ENCODE results near the gene FMNL1.

FMNL1 gene

DNA sequence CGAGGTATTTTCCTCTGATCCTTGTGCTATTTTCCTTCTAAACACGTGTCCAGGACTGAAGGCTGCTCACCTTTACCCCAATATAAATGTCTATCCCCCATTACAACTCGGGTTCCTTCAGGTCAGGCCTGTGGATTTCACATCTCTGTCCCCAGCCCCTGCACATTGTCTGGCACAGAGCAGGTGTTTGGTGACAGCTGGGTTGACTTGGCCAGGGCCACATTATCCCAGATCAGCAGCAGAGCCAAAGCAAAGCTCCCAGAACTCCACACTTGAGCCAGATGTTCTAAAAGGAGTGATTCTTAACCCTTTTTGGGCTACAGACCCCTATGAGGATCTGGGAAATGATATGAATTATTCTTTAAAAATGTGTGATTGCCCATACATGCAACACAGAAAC, 58.2 kb downstream of the FMNL1 start:
- DNase-seq (ENCODE audit: low read depth) = no peak

DNA sequence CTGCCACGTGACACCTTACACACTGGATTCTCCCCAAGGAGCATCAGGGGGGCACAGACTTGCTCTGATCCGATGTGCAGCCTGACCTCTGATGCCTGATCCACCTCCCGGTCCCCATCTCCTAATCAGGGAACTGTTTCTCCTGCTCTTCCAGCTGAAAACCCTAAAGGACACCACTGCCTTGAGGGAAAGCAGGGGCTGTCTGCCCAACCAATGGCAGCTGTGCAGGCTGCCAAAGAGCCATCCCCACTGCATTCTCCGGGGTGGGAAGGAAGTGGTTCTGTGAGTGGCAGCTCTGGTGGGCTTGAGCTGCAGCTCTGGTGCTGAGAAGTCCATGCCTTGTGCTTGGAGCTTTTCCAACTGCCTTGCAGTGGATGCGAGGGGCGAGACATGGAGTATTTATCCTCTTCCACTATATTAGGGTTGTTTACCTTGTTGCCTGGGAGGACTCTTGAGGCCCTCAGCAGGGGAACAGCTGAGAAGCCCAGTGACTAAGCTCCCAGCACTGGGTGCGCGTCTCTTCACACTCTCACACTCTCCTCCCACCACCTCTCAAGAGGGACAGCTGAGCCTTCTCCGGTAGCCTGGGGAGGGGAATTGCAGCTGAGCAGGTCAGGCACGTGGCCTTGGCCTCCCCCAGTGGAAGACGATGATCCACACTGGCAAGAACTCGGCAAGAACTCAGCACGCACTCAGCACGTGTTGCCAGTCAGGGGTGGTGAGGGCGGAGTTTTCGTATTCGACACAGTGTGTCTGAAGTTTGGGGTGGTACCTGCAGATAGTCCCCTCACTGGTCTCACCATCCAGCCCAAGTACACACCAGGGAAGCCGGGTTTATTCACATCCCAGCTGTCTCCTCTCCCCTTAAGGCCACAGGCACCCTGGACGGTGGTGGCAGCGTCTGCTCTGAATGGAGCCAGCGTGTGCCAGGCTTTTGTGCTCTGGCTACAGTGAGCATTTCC, 61.3 kb downstream of the FMNL1 start:
- DNase-seq (ENCODE audit: low read depth) = no peak

DNA sequence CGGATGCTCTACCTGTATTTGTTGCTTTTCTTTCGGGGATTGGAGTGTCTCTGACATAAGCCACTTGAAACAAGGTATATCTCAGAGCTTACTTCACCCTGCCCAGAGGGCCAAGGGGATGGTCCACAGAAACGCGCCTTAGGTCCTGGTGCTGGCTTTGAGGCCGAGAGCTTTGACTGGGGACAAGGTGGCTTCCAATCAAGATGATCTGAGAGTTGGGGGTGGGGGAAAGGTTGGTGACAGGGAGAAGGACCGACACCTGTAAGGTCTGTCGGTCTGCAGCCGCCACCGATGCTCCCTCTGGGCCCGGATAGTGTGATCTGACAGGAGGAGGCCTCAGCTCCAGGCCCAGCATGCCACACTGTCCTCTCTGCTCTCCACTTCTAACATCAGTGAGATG, 62.0 kb downstream of the FMNL1 start:
- no peak for DNase-seq (ENCODE audit: low read depth)

DNA sequence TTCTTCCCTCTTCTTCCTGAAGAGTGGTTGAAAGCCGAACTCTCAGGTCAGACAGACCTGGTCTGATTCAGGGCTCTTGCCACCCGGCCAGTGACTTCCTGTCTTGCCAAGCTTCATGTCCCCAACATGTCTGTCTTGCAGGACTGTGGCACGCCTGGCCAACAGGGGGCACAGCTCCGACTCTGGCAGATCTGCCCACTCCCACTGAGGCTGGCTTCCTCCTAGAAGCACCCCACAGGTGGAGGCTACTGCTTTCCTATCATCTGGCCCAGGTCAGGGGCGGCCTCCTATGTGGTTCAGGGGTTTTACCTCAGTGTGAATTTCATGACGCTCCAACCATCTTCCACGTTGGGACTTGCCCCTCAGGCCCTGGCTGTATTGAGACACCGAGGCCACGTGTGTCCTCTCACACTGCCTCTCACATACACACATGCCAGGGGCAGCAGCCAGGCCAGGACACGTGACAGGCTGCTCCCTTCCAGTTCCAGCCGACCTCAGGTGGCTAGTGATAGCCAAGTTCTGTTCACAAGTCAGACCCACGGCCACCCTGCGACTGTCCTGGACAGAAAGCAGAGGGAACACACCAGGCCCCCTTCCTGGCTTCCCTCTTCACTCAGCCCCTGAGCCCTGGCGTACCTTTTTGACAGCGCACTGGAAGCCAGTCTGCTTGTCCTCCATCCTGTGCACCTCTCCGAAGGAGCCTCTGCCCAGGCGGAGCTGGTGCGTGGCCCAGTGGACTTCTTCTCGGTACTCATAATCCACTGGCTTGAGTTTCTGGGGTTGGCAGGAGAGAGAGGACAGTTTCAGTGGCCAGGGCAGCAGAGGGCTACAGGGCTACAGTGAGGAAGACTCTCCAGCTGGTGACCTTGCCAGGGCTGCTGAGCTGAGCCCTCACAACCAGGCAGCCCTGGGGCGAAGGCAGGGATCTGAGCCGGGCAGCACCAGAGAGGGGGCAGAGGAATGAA, 62.8 kb downstream of the FMNL1 start:
- DNase-seq (ENCODE audit: low read depth) = peak; percentile 15

DNA sequence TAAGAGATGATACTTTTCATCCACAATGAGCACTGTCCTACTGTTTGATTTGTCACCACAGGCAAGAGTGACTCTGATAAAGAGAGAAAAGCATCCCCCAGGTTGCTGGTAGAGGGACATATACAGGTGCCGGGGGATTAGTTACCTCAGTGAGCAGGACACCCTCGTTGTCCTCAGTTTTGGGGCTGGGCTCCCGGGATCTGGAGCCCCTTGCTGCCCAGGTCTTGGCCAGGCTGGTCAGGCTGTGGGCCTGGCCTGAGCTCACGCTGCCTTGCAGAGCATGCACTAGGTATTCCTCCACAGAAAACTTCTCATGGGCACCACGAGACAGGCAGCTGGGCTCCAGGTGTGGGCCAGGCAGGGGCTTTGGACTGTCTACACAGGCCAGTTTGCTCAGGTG, 64.6 kb downstream of the FMNL1 start:
- DNase-seq (ENCODE audit: low read depth) = no peak

DNA sequence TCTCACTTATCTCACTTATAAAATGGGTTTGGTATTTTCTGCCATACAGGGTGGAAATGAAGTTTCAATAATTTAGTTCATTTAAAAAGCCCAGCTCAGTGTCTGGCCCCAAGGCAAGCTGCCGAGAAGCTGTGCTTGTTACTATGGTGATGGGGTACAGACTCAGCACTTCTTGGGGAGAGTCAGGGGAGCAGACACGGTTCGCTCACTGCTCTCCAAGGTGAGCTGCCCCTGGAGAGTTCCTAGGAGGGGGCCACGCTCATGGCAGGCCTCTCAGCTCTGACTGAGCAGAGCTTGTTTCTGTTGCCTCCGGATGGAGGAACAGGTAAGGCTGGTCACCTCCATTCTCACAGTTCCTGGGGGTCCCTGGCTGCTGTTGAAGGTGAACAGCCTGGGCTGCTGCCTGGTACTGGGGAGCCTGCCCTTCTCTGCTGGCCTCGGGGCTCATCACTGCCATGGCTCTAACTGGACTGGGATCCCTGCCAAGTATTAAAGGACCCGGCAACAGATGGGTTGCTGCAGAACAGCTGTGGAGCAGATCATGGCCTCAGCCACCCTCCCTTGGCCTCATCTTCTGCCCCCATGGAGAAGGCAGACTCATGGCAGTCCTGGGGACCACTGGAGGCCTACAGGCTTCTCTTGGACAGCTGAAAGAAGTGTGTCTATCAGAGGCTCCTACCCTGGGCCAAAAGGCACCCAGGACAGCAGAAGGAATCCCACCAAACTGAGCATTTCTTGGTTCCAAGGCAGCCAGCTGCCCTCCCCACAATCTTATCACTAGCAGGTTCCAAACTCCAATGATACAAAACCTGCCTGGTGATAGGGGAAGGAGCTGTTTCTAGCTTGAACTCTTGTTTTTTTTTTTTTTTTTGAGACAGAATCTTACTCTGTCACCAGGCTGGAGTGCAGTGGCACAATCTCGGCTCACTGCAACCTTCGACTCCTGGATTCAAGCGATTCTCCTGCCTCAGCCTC, 66.1 kb downstream of the FMNL1 start:
- no peak for DNase-seq (ENCODE audit: low read depth)

DNA sequence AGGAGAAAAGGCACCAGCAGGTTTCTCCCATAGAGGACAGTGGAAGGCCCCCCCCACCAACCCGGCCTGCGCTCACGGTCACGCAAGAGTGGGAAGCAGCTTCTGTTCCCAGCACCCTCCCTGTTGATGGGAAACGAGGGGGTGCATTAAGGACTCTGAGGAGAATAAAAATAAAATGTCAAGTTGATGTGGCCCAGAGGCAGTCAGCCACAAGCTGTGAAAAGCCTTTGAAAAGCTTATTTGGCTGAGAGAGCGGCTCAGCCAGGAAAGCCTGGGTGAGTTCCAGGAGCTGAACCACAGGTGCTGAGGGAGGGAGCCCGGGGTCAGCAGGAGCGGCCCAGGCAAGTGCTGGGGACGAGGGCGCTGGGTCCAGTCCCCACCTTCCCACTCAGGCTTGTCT, 67.1 kb downstream of the FMNL1 start:
- DNase-seq (ENCODE audit: low read depth) = no peak

DNA sequence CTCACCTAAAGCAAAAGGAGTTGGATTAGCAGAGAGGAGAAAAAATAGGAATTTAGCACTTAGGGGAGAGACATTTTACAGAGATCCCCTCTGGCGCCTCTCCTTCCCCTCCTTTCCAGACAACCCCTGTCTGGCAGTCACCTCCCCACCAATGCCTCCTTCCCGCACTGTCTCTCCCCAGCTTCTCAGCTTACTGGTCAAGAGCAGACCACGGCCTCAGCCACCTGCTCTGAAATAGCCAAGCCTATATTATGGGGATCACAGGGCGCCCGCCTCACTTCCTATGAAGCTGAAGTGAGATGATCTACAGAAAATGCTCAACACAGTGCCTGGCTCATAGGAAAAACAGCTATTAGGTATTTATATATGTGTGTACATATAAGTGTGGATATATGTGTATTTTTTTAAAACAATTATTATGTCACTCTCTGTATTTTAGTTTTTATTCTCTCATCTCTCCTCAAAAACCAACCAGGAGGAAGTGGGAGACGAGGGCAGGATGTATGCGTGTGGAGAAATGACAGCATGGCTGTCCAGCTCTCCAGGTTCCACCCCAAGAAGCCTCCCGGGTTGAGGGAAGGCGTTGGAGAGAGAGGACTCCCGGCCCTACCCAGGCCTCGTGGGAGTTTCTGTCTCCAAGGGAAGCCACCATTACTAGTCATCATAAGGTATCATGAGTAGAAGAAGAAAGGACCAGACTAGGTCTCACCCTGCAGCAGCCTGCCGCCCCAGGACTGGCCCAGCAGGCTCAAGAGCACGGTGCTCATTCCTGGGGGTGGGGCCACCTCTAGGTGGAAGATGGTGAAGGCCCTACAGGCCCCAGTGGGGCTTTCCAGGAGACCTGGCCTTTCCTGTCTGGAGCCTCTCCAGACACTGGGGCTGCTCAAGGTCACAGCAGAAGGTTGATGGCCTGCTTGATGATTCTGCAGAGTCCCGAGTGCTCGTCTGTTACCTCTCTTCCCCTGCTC, 67.9 kb downstream of the FMNL1 start:
- DNase-seq (ENCODE audit: low read depth) = no peak

DNA sequence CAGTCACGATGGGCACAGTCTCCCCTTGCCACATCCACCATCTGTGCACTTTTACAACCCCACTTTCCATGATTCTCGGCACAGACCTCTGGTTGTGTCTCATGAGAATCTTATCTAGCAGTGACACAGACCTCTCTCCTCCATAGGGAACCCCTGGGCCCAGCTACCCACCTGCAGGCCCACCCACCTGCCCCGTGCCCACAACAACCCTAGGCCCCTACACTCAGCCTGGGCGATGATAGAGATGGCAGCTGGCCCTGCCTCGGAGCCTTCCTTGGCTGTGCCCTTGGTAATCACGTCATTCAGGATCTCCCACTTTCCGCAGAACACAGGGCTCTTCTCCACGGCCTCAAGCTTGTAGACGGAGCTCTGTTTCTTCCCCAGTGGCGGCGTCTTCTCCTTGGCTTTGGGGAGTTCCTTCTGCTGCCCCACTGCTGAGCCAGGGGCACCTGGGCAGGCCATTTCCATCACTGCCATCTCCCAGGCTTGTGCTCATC, 68.6 kb downstream of the FMNL1 start:
- DNase-seq (ENCODE audit: low read depth) = no peak

DNA sequence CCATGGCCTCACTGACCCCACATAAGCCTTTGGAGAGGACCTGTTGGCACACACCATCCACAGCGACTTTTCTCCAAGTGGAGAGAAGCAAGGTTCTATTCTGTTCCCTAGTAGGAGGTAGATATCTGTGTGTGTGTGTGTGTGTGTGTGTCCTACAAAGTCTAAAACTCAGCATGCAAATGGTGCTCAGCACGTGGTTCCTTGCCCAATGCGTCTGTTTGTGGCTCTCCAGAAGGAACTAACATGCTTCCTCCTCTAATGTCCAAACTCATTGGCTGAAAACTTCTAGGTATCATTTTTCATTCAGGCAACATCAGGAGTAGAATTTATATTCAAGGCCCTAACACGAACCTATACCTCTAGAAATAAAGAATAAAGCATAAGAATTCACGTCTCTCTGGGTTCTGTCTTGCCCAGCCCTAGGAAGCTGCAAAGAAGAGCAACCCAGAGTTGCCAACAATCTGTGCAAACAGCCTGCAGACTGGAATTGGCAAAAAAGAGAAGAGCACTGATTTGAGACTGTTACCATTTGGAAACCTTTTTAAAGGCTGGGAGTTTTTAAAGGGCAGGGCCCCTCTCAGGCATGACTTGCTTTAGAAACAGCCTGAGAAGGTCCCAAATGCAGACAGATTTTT, 69.6 kb downstream of the FMNL1 start:
- DNase-seq (ENCODE audit: low read depth) = no peak

DNA sequence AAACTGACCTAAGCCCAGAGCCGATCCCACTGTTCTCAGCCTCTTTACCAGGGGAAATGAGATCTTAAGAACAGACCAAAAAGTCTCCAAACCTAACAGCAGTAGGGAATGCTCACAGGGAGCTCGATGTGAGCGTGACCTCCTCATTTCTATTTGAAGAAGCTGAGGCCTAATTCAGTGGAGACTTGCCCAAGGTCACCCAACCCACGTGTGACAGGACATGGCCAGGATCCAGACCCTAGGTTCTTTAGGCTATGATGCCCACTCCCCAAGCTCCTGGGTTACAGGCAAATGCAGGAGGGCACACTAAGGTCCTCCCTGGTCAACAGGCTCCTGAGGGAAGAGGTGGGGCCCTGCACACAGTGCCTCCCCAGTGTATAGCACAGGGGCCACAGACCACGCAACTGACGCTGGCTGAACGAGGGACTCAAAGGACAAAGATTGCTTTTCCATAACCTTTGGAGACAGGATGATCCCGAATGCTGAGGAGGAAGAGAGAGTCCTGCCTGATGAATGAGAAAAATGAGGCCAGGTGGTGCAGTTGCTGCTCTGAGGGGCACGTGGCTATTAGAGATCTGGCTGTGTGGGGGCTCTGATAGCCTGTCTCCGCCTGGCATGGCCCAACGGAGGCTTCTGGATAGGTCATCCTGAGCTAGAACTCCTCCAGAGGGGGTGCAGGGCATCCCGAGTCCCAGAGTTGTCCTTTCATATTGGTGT, 71.2 kb downstream of the FMNL1 start:
- no peak for DNase-seq (ENCODE audit: low read depth)

DNA sequence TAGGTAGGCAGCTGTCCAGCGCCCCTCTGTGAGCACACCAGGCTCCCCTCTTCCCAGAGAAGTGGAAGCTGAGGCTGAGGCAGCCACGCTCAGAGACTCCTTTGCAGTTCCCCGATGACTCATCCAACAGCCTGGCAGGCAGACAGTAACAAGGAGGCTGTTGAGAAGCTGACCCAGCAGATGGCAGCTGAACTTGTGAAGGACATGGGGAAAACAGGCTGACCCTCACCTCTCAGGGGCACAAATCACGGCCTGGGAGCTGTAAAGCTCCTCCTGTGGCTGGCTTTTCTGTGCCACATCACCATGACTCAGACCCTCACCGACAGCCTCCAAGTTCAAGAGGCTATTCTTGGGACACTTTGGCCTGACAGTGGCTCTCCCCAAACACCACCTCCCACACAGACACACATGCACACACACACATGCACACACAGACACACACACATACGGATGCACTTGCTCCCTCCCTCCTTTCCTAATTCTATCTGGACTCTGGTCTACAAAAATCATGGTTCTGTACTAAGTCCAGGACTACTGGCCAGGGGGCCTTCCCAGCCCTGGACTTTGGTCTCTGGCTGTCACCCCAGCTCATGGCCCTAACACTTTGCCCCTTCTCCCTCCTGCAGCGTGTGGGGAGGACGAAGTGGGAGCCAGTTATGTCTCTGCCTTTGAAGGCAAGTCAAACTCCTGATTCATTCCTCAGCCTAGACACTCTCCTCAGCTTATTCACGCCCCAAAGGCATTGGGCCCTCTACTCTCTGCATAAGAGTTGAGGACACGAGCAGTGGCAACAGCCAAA, 71.9 kb downstream of the FMNL1 start:
- DNase-seq (ENCODE audit: low read depth) = no peak

DNA sequence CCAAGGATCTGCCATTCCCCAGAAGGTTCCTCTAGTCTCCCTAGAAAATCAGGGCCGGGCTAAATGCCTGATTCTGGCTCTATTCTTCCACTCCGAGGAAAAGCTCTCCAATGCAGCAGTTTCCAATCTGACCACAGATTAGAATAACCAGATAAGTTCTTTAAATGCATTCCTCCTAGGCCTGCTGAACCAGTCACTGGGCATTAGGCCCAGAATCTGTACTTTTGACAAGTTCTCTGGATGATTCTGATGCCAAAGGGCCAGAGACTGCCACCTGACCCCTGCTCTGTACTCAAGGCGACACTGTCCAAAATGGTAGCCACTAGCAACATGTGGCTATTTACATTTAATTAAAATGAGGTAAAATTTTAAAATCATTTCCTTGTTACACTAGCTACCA, 72.8 kb downstream of the FMNL1 start:
- no peak for DNase-seq (ENCODE audit: low read depth)

DNA sequence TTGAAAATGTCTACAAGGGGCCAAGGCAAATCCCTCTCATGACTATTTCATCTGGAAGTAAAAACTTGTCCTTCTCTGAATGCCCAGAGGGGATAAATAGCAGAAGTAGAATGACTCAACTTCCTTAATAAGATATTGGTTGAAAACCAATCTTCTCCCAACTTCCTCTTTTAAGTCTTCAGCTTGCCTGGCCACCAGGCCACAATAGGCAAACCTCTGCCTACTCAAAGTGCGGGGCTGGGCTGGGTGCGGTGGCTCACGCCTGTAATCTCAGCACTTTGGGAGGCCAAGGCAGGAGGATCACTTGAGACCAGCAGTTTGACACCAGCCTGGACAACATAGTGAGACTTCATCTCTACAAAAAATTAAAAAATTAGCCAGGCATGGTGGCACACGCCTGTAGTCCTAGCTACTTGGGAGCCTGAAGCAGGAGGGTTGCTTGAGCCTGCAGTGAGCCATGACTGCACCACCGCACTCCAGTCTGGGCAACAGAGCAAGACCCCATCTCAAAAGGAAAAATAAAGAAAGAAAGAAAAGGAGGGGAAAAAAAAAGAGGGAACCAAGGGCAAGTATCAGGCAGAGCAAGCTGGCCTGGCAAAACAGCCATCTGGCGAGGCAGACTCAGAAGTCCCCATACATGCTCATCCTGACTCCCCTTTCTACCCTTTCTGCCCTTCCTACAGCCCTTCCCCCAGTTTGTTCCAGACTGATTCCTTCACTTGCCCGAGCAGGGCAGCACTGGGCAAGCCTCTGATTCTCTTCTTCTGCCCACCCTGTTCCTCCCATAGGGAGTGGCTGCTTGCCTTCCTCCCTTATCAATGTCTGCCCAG, 74.5 kb downstream of the FMNL1 start:
- DNase-seq (ENCODE audit: low read depth) = no peak

DNA sequence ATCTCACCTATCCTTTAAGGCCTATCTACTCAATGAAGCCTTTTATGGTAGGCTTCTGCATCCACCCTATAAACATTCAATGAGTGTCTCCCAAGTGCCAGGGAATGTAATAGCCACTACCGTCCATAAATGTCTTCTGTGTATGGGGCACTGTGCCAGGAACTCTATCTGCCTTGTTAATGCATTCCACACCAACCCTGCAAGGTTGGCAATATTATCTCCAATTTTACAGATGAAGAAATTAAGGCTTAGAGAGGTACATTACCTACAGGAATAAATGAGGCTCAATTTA, 75.1 kb downstream of the FMNL1 start:
- no peak for DNase-seq (ENCODE audit: low read depth)
